ENCODE measurements around the gene LMF2.
A peak's percentile ranks its signal among the peaks of the same experiment; 100 is the strongest.
"Not testable (repeated sequence)": the region's sequence is repeated elsewhere in the genome, so short reads cannot be mapped to it uniquely, and the experiment has no call there.

LMF2 gene

GRCh38 chr22:50523458-50523805, 15.9 kb upstream of the LMF2 start:
- no peak for DNase-seq

DNA sequence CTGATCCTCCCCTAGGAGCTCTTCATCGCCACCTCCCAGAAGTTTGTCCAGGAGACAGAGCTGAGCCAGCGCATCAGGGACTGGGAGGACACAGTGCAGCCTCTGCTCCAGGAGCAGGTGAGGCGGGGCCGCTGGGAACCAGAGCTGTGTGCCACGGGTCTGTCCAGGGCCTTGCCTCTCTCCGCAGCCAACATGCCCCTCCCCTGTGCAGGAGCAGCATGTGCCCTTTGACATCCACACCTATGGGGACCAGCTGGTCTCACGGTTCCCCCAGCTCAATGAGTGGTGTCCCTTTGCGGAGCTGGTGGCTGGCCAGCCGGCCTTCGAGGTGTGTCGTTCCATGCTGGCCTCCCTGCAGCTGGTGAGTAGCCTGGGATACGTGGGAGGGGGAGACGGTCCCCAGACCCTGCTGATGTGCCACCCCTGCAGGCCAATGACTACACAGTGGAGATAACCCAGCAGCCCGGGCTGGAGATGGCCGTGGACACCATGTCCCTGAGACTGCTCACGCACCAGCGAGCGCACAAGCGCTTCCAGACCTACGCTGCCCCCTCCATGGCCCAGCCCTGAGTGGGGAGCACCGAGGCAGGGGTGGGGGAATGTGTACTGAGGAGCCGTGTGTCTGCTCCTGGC, 15.4 kb upstream of the LMF2 start:
- no peak for DNase-seq

DNA sequence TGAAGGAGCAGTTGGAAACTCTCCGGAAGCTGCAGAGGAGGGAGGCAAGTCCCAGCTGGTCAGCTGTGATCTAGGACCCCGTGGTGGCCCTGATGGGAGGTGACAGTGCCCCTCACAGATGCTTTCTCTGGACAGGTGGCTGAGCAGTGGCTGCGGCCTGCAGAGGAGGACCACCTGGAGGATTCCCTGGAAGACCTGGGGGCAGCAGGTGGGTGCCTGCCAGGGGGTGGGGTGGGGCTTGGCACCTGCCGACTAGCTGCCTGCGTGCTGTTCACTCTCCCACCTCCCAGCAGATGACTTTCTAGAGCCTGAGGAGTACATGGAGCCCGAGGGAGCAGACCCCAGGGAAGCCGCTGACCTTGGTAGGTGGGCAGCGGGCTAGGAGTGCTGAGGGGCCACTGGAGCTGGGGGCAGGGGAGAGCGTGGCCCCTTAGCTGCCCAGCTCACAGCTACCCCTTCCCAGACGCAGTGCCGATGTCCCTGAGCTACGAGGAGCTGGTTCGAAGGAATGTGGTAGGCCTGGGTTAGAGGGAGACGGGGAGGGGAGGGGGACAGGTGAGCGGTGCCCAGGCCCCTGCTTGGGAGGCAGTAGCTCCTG, 14.8 kb upstream of the LMF2 start:
- DNase-seq: no peak

- DNase-seq: no peak
Measured at GRCh38 chr22:50521710-50522109, 14.2 kb upstream of the LMF2 start.

DNA sequence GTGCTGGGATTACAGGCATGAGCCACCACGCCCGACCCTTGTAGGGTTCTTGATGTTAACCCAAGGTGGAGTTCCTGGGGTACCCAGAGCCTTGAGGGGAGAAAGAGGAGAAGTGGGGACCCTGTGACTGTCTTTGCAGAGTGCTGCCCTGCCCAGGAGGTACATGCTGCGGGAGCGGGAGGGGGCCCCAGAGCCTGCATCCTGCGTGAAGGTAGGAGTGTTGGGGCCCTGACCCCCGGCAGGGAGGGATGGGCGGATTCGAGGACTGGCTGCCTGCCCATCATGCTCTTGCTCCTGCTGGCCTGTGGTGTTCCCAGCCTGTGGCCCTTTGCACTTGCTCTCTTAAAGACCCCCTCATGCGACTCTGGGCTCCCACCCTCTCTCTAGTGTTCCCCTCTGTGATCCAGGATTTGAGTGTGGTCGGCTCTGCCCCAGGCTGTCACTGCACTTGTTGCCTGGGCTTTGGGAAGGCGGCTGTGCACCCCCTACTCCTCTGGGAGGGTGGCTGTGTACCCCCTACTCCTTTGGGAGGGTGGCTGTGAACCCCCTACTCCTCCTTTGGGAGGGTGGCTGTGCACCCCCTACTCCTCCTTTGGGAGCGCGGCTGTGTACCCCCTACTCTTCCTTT, 13.4 kb upstream of the LMF2 start:
- DNase-seq: no peak

DNA sequence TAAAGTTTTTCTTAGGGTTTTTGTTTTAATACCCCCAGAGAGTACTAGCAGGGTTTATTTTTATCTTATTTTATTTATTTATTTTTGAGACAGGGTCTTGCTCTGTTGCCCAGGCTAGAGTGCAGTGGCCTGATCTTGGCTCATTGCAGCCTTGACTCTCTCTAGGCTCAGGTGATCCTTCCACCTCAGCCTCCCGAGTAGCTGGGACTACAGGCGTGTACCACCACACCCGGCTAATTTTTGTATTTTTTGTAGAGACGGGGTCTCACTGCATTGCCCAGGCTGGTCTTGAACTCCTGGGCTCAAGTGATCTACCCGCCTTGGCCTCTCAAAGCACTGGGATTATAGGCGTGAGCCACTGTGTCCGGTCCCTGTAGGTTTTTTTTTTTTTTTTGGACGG, 12.7 kb upstream of the LMF2 start:
- not testable (repeated sequence) for DNase-seq

DNA sequence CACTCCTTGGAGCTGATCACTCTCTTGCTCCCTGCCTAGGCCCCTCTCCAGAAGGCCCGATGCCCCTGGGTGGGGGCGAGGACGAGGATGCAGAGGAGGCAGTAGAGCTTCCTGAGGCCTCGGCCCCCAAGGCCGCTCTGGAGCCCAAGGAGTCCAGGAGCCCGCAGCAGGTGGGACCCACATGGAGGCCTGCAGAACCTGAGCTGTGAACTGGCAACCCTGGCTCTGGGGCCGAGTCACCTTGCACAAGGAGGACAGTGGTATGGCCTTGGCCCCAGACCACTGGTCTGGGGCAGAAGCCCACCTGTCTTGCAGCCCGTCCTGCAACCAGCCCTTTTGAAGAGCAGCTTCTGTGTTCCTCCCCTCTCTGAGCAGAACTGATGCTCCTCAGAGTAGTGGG, 11.6 kb upstream of the LMF2 start:
- DNase-seq: no peak

- no peak for DNase-seq
Measured at GRCh38 chr22:50518606-50519005, 11.1 kb upstream of the LMF2 start.

- DNase-seq: no peak
Measured at GRCh38 chr22:50517495-50518260, 10.2 kb upstream of the LMF2 start.

DNA sequence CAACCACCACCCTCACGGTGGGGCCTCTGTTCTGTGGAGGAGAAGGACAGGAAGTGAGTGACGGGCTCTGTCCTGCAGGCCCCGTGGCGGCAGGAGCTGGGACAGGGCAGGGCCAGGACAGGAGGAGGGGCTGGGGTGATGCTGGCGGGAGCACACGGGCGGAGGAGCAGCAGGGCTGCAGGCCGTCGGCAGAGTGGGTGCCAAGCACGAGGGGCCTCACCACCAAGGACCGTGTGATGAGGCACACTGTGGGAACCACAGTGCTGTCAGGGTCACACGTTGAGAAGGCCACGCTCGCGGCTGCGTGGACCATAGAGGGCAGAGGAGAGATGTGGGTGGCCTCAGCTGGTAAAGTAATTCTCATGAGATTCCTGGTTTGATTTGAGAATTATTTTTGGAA, 9.4 kb upstream of the LMF2 start:
- no peak for DNase-seq

DNA sequence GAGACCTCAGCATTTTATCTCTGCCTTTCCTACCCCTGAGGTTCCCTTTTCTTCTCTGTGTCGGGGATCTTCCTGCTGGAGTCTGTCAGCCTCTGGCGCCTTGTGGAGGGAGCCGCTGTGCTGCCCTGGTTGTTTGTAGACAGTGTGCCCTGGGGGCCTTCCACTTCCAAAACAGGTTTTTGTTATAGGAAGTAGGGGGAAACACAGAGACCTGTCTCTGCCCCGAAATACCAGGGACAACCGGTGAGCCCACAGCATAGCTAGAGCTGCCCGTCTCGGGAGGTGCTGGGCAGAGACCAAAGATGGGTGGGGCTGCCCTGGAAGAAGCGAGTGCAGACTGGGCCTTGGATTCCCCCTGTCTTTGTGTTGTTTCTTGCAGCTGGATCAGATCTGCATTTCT, 8.6 kb upstream of the LMF2 start:
- no peak for DNase-seq

DNA sequence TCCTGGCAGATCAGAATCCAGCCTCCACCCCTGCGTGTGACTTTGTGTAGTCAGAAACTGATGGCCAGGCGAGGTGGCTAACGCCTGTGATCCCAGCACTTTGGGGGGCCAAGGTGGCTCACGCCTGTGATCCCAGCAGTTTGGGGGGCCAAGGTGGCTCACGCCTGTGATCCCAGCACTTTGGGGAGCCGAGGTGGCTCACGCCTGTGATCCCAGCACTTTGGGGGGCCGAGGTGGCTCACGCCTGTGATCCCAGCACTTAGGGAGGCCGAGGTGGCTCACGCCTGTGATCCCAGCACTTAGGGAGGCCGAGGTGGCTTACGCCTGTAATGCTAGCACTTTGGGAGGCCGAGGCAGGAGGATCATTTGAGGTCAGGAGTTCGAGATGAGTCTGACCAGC, 5.7 kb upstream of the LMF2 start:
- no peak for DNase-seq

- DNase-seq: no peak
Measured at GRCh38 chr22:50508897-50509296, 1.4 kb upstream of the LMF2 start.

GRCh38 chr22:50507991-50508884, 736 bp upstream of the LMF2 start, which contains the start of gene NCAPH2:
TSS of gene NCAPH2 (plus strand) at chr22:50508224. CDS start at chr22:50508338, 114 bp downstream.
- peak; percentile 72 to 96 for DNase-seq

- no peak for DNase-seq
Measured at GRCh38 chr22:50506611-50507420, 686 bp downstream of the LMF2 start.

DNA sequence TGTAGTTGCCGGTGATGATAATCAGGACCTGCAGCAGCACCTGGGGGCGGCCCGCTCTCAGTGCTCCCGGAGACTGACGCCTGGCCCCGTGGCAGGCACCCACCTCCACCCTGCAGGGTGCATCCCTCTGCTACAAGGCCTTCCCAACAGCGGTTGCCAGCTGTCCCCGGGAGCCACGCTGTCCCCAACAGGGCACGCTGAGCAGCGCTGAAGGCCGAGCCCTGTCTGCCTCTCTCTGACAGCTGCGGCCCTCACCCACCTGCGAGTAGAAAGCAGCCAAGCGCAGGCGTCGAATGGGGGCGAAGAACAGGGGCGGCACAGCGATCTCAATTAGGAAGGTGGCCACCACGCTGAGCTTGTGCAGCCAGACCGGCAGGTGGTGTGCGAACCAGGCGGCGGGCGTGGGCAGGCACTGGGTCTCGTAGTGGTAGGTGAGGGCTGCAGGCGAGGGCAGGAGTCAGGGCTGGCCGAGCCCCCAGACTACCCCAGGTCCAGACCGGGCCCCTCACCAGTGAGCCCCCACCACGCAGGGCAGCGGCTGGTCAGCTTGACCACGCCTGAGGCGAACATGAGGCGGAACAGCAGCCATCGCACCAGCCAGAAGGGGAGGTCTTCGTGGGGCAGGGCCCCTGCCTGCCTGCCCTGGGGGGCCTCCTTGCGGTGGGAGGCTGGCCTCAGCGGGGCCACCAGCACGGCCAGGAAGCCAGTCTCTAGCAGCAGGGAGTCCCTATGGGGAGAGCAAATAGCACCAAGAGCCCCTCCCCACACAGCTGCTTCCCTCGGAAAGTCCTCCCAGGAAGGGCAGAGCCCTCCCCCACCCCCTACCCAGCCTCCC, 1.5 kb downstream of the LMF2 start:
- no peak for DNase-seq

- no peak for DNase-seq
Measured at GRCh38 chr22:50505276-50505775, 2.2 kb downstream of the LMF2 start.

GRCh38 chr22:50504369-50505211, 2.9 kb downstream of the LMF2 start:
- no peak for DNase-seq

DNA sequence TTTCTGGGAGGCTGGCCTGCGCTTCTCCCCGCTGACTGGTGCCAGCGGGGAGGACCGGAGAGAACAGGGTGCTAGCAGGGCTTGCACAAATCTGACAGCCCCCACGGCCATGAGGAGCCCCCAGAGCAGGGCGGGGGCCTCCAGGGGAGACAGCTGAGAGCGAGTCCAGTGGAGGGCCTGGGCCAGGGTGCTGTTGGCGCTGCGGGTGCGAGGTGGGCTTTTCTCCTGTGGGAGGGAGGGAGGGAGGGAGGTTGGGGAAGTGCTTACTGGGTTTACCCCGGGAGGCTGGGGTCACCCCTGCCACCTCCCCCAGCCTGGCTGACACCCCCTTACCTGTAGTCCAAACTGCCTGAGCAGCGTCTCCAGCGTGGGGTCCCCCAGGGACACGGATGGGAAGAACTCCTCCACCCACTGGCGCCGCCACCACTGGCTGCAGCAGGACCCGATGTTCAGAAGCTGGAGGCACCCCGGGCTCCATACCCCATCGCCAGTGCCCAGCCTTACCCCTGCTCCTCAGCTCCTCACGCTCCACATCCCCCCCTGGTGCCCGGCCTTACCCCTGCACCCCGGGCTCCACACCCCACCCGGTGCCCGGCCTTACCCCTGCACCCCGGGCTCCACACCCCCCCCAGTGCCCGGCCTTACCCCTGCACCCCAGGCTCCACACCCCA, 3.9 kb downstream of the LMF2 start:
- no peak for DNase-seq
